Measurements from ENCODE around the gene SLC25A43.
A peak's percentile ranks its signal among the peaks of the same experiment; 100 is the strongest.

The SLC25A43 gene

DNA sequence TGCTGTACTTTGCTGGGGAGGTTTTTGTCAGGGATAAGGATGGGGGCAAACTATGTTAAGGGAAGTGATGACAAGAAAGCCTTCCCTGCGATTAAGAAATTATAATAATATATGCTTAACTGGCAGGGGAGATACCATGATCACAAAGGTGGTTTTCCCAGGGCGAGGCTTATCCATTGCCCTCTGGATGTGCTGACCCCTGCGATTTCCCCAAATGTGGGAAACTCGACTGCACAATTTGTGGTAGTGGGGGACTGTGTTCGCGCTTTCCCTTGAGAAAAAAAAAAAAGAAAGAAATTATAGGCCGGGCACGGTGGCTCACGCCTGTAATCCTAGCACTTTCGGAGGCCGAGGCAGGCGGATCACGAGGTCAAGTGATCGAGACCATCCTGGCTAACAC, 24.5 kb downstream of the SLC25A43 start:
- H3K9me3 ChIP-seq (ENCODE audit: insufficient read depth, low read depth, low read length) = no peaks in the 10 kb centered on the region
- H3K79me2 ChIP-seq (ENCODE audit: insufficient read depth, low read length) = no peaks in the 10 kb centered on the region
- no peaks in the 10 kb centered on the region for H4K20me1 ChIP-seq (ENCODE audit: insufficient read depth, low read length, poor library complexity, severe bottlenecking)
- TF ChIP-seq, protein P1, sequence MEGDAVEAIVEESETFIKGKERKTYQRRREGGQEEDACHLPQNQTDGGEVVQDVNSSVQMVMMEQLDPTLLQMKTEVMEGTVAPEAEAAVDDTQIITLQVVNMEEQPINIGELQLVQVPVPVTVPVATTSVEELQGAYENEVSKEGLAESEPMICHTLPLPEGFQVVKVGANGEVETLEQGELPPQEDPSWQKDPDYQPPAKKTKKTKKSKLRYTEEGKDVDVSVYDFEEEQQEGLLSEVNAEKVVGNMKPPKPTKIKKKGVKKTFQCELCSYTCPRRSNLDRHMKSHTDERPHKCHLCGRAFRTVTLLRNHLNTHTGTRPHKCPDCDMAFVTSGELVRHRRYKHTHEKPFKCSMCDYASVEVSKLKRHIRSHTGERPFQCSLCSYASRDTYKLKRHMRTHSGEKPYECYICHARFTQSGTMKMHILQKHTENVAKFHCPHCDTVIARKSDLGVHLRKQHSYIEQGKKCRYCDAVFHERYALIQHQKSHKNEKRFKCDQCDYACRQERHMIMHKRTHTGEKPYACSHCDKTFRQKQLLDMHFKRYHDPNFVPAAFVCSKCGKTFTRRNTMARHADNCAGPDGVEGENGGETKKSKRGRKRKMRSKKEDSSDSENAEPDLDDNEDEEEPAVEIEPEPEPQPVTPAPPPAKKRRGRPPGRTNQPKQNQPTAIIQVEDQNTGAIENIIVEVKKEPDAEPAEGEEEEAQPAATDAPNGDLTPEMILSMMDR (conservative IDR thresholded peaks at IDR 0.05; ENCODE audit: low read length) = no peak
- peaks cover 4% of the 10 kb centered on the region; the same call in 1 of the 2 replicates for H3F3A ChIP-seq (ENCODE audit: low read depth)
- H3K27me3 ChIP-seq (ENCODE audit: insufficient read depth, low read length, poor library complexity, severe bottlenecking) = no peaks in the 10 kb centered on the region
- no peak overlapping the region for H3K9ac ChIP-seq (ENCODE audit: low read depth, low read length, poor library complexity, severe bottlenecking)
- no peaks in the 10 kb centered on the region for H3K36me3 ChIP-seq (ENCODE audit: insufficient read depth, low read length)
- H3K4me1 ChIP-seq (ENCODE audit: insufficient read depth, low read length, poor library complexity, severe bottlenecking) = peaks cover 31% of the 10 kb centered on the region
- H3K4me3 ChIP-seq (ENCODE audit: low read length, poor library complexity, severe bottlenecking) = no peak overlapping the region
- H2AFZ ChIP-seq (ENCODE audit: low read length) = no peak overlapping the region
- H3K9me2 ChIP-seq (replicated peaks; ENCODE audit: low read depth, low read length) = no peaks in the 10 kb centered on the region
- no peak overlapping the region for H3K4me2 ChIP-seq (ENCODE audit: low read depth, low read length, poor library complexity, severe bottlenecking)

DNA sequence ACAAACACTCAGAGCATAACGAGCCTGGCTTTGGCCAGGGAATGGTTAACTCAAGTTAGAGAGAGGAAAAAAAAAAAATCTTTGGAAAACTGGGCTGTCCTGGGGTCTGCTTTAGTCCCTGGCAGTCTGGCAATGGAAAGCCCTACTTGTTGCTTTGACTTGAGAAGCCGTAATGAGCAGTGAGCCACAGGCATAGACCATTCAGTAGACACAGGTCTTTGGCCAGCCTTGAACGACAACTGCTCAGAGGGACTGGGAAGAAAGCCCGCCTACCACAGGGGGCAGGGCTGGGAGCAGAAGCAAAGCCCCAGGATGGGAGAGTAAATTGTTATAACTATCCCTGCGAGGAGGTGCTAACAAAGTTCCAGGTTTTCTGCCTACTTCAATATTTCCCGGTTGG, 25.9 kb downstream of the SLC25A43 start:
- H3K9ac ChIP-seq (ENCODE audit: low read depth, low read length, poor library complexity, severe bottlenecking) = no peak overlapping the region
- H3K9me2 ChIP-seq (replicated peaks; ENCODE audit: low read depth, low read length) = no peaks in the 10 kb centered on the region
- H3K4me3 ChIP-seq (ENCODE audit: low read length, poor library complexity, severe bottlenecking) = no peak overlapping the region
- H3K9me3 ChIP-seq (ENCODE audit: insufficient read depth, low read depth, low read length) = no peaks in the 10 kb centered on the region
- peaks cover 40% of the 10 kb centered on the region for H3K4me1 ChIP-seq (ENCODE audit: insufficient read depth, low read length, poor library complexity, severe bottlenecking)
- no peaks in the 10 kb centered on the region for H3K79me2 ChIP-seq (ENCODE audit: insufficient read depth, low read length)
- H3F3A ChIP-seq (ENCODE audit: low read depth) = peaks cover 4% of the 10 kb centered on the region; the same call in 1 of the 2 replicates
- no peak overlapping the region for H2AFZ ChIP-seq (ENCODE audit: low read length)
- no peaks in the 10 kb centered on the region for H3K36me3 ChIP-seq (ENCODE audit: insufficient read depth, low read length)
- no peak for TF ChIP-seq EZH2phosphoT487 (IDR thresholded peaks at IDR 0.05; ENCODE audit: borderline replicate concordance)
- TF ChIP-seq, protein P1 (conservative IDR thresholded peaks at IDR 0.05; ENCODE audit: low read length) = no peak
- H3K4me2 ChIP-seq (ENCODE audit: low read depth, low read length, poor library complexity, severe bottlenecking) = no peak overlapping the region
- H3K27me3 ChIP-seq (ENCODE audit: insufficient read depth, low read length, poor library complexity, severe bottlenecking) = no peaks in the 10 kb centered on the region
- H4K20me1 ChIP-seq (ENCODE audit: insufficient read depth, low read length, poor library complexity, severe bottlenecking) = no peaks in the 10 kb centered on the region

DNA sequence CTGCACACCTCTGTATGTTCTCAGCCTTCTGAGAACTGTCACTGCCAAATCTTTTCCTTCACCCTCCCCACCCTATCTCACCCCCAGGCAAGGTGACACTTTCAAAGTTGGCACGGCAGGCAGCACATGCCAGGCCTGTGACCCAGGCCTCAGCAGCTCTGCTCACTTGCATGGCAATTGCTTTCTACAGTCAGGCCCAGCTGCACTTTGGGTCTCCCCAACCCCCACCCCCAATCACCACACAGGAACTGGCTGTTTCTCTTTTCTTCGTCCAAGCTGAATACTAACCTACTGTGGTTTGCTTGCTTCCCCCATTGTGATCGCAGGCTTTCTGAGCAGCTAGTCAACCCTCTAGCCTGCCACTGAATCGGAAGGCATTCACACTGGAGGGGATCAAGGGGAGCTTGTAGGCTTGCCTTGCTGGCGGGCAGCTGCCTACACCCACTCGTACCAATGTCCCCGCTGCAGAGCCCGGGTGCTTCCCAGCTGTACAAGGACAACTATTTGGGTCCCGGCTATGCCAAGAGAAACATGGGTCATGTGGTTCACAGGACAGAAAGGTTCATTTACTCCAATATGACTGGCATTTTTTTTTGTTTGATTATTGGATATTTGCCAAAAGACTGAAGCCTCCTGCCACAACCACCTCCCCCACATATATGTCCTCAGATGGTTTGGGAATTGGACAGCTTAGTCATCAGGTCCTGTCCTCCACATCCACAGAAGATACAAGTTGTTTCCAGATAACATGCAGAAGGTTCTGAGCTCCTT, 28.1 kb downstream of the SLC25A43 start:
- TF ChIP-seq EZH2phosphoT487 (IDR thresholded peaks at IDR 0.05; ENCODE audit: borderline replicate concordance) = no peak
- TF ChIP-seq, protein P1 (conservative IDR thresholded peaks at IDR 0.05; ENCODE audit: low read length) = no peak
- peak overlapping the region; percentile 72 for H3K4me2 ChIP-seq (ENCODE audit: low read depth, low read length, poor library complexity, severe bottlenecking)
- H3K36me3 ChIP-seq (ENCODE audit: insufficient read depth, low read length) = no peaks in the 10 kb centered on the region
- H3F3A ChIP-seq (ENCODE audit: low read depth) = peaks cover 4% of the 10 kb centered on the region; the same call in 1 of the 2 replicates
- H3K79me2 ChIP-seq (ENCODE audit: insufficient read depth, low read length) = no peaks in the 10 kb centered on the region
- peaks cover 41% of the 10 kb centered on the region for H3K4me1 ChIP-seq (ENCODE audit: insufficient read depth, low read length, poor library complexity, severe bottlenecking)
- H3K27me3 ChIP-seq (ENCODE audit: insufficient read depth, low read length, poor library complexity, severe bottlenecking) = no peaks in the 10 kb centered on the region
- peak overlapping the region; percentile 45; the same call in 1 of the 2 replicates for H2AFZ ChIP-seq (ENCODE audit: low read length)
- no peaks in the 10 kb centered on the region for H3K9me3 ChIP-seq (ENCODE audit: insufficient read depth, low read depth, low read length)
- H4K20me1 ChIP-seq (ENCODE audit: insufficient read depth, low read length, poor library complexity, severe bottlenecking) = no peaks in the 10 kb centered on the region
- H3K9me2 ChIP-seq (replicated peaks; ENCODE audit: low read depth, low read length) = no peaks in the 10 kb centered on the region
- peak overlapping the region; percentile 65 for H3K4me3 ChIP-seq (ENCODE audit: low read length, poor library complexity, severe bottlenecking)
- H3K9ac ChIP-seq (ENCODE audit: low read depth, low read length, poor library complexity, severe bottlenecking) = peak overlapping the region; percentile 75
